ENCODE results near the gene COL1A2. TPM values are rescaled to one million over a fixed set of nuclear protein-coding genes. Genes with fewer than 3 reads are reported as not detected.

Gene COL1A2
- total RNA-seq, 1 donor from 2014 or later = 46.9 TPM

DNA sequence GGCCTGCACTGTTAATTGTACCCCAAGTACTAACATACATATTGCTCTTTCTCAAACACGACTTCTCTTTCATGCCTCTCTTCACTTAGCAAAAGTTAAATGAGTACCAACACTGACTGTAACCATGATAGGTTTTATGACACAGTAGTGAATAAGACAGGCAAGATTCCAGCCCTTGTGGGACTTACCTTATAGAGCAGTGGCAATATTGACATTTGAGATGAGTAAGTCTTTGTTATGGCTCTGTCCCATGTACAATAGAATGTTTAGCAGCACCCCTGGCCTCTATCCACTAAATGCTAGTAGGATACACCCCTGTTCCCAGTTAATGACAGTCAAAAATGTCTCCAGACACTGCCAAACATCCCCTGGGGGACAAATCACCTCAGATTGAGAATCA lies 11.9 kb upstream of the COL1A2 start:
- DNase-seq (ENCODE audit: low read depth) = peak; percentile 87
- H3K4me3 ChIP-seq (ENCODE audit: low read depth, low read length) = no peak overlapping the region
- no peaks in the 10 kb centered on the region for H3K36me3 ChIP-seq (ENCODE audit: control insufficient read depth, insufficient read depth, low read length)
- H3K27me3 ChIP-seq (ENCODE audit: control insufficient read depth, insufficient read depth, low read length) = no peaks in the 10 kb centered on the region
- TF ChIP-seq, protein P1, sequence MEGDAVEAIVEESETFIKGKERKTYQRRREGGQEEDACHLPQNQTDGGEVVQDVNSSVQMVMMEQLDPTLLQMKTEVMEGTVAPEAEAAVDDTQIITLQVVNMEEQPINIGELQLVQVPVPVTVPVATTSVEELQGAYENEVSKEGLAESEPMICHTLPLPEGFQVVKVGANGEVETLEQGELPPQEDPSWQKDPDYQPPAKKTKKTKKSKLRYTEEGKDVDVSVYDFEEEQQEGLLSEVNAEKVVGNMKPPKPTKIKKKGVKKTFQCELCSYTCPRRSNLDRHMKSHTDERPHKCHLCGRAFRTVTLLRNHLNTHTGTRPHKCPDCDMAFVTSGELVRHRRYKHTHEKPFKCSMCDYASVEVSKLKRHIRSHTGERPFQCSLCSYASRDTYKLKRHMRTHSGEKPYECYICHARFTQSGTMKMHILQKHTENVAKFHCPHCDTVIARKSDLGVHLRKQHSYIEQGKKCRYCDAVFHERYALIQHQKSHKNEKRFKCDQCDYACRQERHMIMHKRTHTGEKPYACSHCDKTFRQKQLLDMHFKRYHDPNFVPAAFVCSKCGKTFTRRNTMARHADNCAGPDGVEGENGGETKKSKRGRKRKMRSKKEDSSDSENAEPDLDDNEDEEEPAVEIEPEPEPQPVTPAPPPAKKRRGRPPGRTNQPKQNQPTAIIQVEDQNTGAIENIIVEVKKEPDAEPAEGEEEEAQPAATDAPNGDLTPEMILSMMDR (IDR thresholded peaks at IDR 0.05; ENCODE audit: insufficient read depth, low read length, severe bottlenecking) = no peak
- FAIRE-seq = no peak

DNA sequence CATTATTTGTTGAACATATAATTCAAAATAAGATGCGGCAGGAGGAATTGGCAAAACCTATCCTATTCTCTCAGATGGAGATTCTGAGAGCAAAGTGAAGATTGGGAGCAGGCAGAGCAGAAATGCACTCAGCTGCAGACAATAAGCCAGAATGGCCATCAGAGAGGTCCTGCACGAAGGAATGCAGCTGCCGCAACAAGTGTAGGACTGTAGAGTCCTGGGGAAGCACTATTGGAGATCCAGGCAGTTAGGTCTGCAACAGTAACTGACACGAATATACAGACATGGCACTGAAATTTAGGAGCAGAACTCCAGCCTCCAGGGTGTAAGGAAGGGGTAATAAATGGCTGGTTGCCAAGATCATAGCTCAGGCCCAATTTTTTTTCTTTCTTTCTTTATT lies 10.4 kb upstream of the COL1A2 start:
- no peaks in the 10 kb centered on the region for H3K27me3 ChIP-seq (ENCODE audit: control insufficient read depth, insufficient read depth, low read length)
- DNase-seq (ENCODE audit: low read depth) = no peak
- FAIRE-seq = no peak
- TF ChIP-seq, protein P1 (IDR thresholded peaks at IDR 0.05; ENCODE audit: insufficient read depth, low read length, severe bottlenecking) = no peak
- no peak overlapping the region for H3K4me3 ChIP-seq (ENCODE audit: low read depth, low read length)
- H3K36me3 ChIP-seq (ENCODE audit: control insufficient read depth, insufficient read depth, low read length) = no peaks in the 10 kb centered on the region

DNA sequence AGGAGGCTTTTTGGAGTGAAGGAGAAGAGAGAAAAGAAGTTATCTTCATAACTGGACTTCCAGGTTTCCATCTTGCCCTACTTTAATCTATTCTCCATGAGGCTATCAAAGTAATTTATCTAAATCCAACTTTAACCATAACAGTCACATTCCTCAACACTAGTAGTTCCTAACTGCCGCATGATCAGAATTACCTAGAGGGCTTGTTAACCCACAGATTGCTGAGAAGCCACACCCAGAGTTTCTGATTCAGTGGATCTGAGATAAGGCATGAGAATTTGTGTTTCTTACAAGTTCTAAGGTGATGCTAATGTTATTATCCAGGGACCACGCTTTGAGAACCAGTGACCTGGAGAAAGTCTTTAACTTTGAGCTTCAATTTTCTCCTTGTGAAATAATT lies 8.3 kb upstream of the COL1A2 start:
- TF ChIP-seq, protein P1 (IDR thresholded peaks at IDR 0.05; ENCODE audit: insufficient read depth, low read length, severe bottlenecking) = no peak
- Histone ChIP-seq H3K27me3 (ENCODE audit: control insufficient read depth, insufficient read depth, low read length) (no peaks in the 10 kb centered on the region), H3K36me3 (ENCODE audit: control insufficient read depth, insufficient read depth, low read length) (no peaks in the 10 kb centered on the region), H3K4me3 (ENCODE audit: low read depth, low read length) (no peak overlapping the region)
- no peak for DNase-seq (ENCODE audit: low read depth)
- FAIRE-seq = no peak

DNA sequence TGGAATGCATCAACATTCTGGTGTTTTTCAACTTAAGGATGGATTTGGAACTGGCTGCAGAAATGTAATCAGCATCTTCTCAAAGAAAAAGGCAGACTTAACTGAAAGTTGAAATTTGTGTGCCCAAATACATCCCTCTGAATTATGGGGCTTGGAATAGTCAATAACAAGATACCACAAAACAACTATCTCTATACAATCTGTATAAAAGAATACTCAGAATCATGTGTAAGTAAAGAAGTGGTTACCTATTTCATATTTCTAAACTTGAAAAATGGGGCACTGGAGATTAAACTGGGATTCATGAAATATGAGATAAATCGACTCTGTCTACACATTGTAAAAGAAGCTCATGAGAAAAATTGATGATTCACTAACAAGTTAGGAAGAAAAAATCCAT lies 6.2 kb upstream of the COL1A2 start:
- FAIRE-seq (no peak), DNase-seq (ENCODE audit: low read depth) (no peak)
- no peaks in the 10 kb centered on the region for H3K27me3 ChIP-seq (ENCODE audit: control insufficient read depth, insufficient read depth, low read length)
- TF ChIP-seq, protein P1 (IDR thresholded peaks at IDR 0.05; ENCODE audit: insufficient read depth, low read length, severe bottlenecking) = no peak
- H3K36me3 ChIP-seq (ENCODE audit: control insufficient read depth, insufficient read depth, low read length) = no peaks in the 10 kb centered on the region
- no peak overlapping the region for H3K4me3 ChIP-seq (ENCODE audit: low read depth, low read length)

DNA sequence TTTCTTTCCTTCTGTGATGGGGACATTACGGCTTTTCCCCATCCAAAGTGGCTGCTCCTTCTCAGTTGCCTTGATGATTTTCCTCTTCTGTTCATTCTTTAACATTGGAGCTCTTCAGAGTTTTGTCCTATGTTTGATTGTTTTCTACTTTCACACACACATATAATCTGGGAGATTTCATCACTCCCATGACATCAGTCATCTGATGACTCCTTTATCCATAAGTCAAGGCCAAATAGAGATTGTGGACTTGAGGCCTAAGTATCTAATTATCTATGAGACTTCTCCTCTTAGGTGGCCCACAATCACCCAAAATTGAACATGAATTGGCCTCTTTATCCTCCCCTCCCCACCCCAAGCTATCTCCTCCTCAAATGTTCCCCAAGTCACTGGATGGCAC lies 5.3 kb upstream of the COL1A2 start:
- TF ChIP-seq, protein P1 (IDR thresholded peaks at IDR 0.05; ENCODE audit: insufficient read depth, low read length, severe bottlenecking) = no peak
- Histone ChIP-seq H3K4me3 (ENCODE audit: low read depth, low read length) (no peak overlapping the region), H3K36me3 (ENCODE audit: control insufficient read depth, insufficient read depth, low read length) (no peaks in the 10 kb centered on the region), H3K27me3 (ENCODE audit: control insufficient read depth, insufficient read depth, low read length) (no peaks in the 10 kb centered on the region)
- FAIRE-seq (no peak), DNase-seq (ENCODE audit: low read depth) (peak; percentile 17)

DNA sequence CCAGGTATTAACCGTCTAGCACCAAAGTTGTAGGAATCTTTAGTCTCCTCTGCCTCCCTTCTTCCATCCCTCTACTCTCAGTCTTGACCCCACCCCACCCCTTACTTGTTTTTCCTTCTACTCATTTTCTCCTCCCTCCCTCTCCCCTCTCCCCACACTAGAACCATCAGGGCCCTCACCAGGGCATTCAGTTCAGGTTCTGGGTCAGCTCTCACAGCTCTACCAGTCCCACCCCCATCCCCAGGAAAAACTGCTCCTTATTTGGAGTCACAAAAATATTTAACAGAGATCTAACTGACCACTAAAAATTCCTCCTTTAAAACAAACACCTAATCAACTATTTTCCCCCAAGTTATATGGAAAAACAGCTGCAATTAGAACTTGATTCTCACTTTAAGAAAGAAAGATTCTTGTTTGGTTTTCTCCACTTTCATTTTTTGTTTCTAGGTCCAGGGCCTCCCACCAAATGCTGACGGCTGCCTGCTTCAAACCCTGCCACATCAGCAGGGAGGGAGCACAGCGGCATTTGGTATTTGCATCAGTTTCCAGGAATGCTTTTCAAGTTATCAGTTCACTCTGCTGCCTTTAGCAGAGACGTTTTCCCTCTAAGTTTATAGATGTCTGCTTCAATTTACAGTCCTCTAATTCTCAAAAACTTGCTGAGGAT lies 2.8 kb upstream of the COL1A2 start:
- DNase-seq (ENCODE audit: low read depth) (no peak), FAIRE-seq (no peak)
- TF ChIP-seq, protein P1 (IDR thresholded peaks at IDR 0.05; ENCODE audit: insufficient read depth, low read length, severe bottlenecking) = no peak
- no peak overlapping the region for H3K4me3 ChIP-seq (ENCODE audit: low read depth, low read length)
- H3K36me3 ChIP-seq (ENCODE audit: control insufficient read depth, insufficient read depth, low read length) = no peaks in the 10 kb centered on the region
- no peaks in the 10 kb centered on the region for H3K27me3 ChIP-seq (ENCODE audit: control insufficient read depth, insufficient read depth, low read length)
